OCI-LY1 (cell line): Measurements from ENCODE around the gene UIMC1.

Experiments
- CTCF ChIP-seq: fragments of 200-600 bp; sonication (generic), shearing (Covaris generic); IDR thresholded peaks from 2 replicates; pipeline ENCODE4 v1.5.1; 2017; ENCODE audit warnings: mild to moderate bottlenecking, antibody characterized with exemption, low read length, moderate library complexity, mixed read lengths
- EZH2 ChIP-seq: fragments of 200-600 bp; sonication (generic), shearing (Covaris generic); IDR thresholded peaks from 2 replicates; pipeline ENCODE4 v1.8.0; 2017; ENCODE audit warnings: borderline replicate concordance, mixed run types, mild to moderate bottlenecking, antibody characterized with exemption, low read length, moderate library complexity, mixed read lengths

- no peak for TF ChIP-seq CTCF
- TF ChIP-seq EZH2, result no peak
Observed at GRCh38 chr5:176881021-176881749, 125.4 kb downstream of the UIMC1 start.
